MM.1S (cell line): ENCODE data around the gene HSF2BP.

ENCODE experiments used
- DNase-seq: peaks from one replicate; pipeline ENCODE4 v3.0.0-alpha.2; 2015
- H2AFZ ChIP-seq: fragments of 300-600 bp; sonication (generic); 2 replicates; pipeline ENCODE4 v1.6.0; 2016; ENCODE audit warnings: antibody characterized with exemption, low read length
- H3F3A ChIP-seq: fragments of 300-600 bp; sonication (generic); 2 replicates; pipeline ENCODE4 v1.6.1; 2016; ENCODE audit warnings: mild to moderate bottlenecking, antibody characterized with exemption, low read length, moderate library complexity, mixed read lengths; ENCODE audit not compliant: insufficient read depth
- H3K27ac ChIP-seq: fragments of 300-600 bp; sonication (generic); 2 replicates; pipeline ENCODE4 v1.5.1; 2016; ENCODE audit warnings: mild to moderate bottlenecking, low read length
- H3K27me3 ChIP-seq: fragments of 300-600 bp; sonication (generic); replicated peaks from 2 replicates; pipeline ENCODE4 v1.6.0; 2016; ENCODE audit warnings: low read length; ENCODE audit not compliant: insufficient read depth
- H3K36me3 ChIP-seq: fragments of 300-600 bp; sonication (generic); replicated peaks from 2 replicates; pipeline ENCODE4 v1.6.1; 2016; ENCODE audit warnings: mild to moderate bottlenecking, low read length, mixed read lengths; ENCODE audit not compliant: insufficient read depth
- H3K4me1 ChIP-seq: fragments of 300-600 bp; sonication (generic); 2 replicates; pipeline ENCODE4 v1.6.1; 2016; ENCODE audit warnings: low read length, mixed read lengths
- H3K4me2 ChIP-seq: fragments of 300-600 bp; sonication (generic); 2 replicates; pipeline ENCODE4 v1.6.0; 2016; ENCODE audit warnings: low read depth, low read length
- H3K4me3 ChIP-seq: fragments of 300-600 bp; sonication (generic); 2 replicates; pipeline ENCODE4 v1.5.1; 2016; ENCODE audit warnings: low read length, mixed read lengths
- H3K79me2 ChIP-seq: fragments of 300-600 bp; sonication (generic); 2 replicates; pipeline ENCODE4 v1.6.1; 2016; ENCODE audit warnings: mixed run types, low read length, mixed read lengths
- H3K9ac ChIP-seq: fragments of 300-600 bp; sonication (generic); 2 replicates; pipeline ENCODE4 v1.6.1; 2016; ENCODE audit warnings: low read length, mixed read lengths
- H3K9me2 ChIP-seq: fragments of 300-600 bp; sonication (generic); replicated peaks from 2 replicates; pipeline ENCODE4 v1.6.1; 2016; ENCODE audit warnings: mild to moderate bottlenecking, low read length, mixed read lengths; ENCODE audit not compliant: insufficient read depth
- H3K9me3 ChIP-seq: fragments of 300-600 bp; sonication (generic); replicated peaks from 2 replicates; pipeline ENCODE4 v1.6.1; 2016; ENCODE audit warnings: mild to moderate bottlenecking, low read length, mixed read lengths; ENCODE audit not compliant: insufficient read depth
- H4K20me1 ChIP-seq: fragments of 300-600 bp; sonication (generic); 2 replicates; pipeline ENCODE4 v1.6.1; 2016; ENCODE audit warnings: mild to moderate bottlenecking, low read length, moderate library complexity, mixed read lengths; ENCODE audit not compliant: insufficient read depth
- EZH2 ChIP-seq: fragments of 300-600 bp; sonication (generic); optimal IDR thresholded peaks from 2 replicates; pipeline ENCODE3; 2017; ENCODE audit warnings: low read depth, mild to moderate bottlenecking, antibody characterized with exemption, low read length, mixed read lengths
- EZH2phosphoT487 ChIP-seq: fragments of 300-600 bp; sonication (generic); IDR thresholded peaks from 2 replicates; pipeline ENCODE4 v1.6.1; 2018; ENCODE audit warnings: antibody characterized with exemption, low read length
- TF ChIP-seq, protein P1 (sequence below): fragments of 300-600 bp; sonication (generic); IDR thresholded peaks from 2 replicates; pipeline ENCODE4 v1.5.1; 2016; ENCODE audit warnings: antibody characterized with exemption, low read length, mixed read lengths

The HSF2BP gene

GRCh38 chr21:43703035-43703880, 44.0 kb upstream of the HSF2BP start:
- DNase-seq, result peak; percentile 44
- Histone ChIP-seq H3K4me1 (peaks cover 16% of the 10 kb centered on the region), H3K9me2 (no peaks in the 10 kb centered on the region), H2AFZ (no peak overlapping the region), H3K27ac (no peak overlapping the region), H3K4me3 (no peak overlapping the region; the same call in 1 of the 2 replicates), H3K9ac (no peak overlapping the region), H3K36me3 (no peaks in the 10 kb centered on the region), H3K4me2 (peak overlapping the region; percentile 27; the same call in 1 of the 2 replicates), H3K9me3 (no peaks in the 10 kb centered on the region), H3K27me3 (no peaks in the 10 kb centered on the region), H3K79me2 (no peaks in the 10 kb centered on the region), H3F3A (peaks cover 17% of the 10 kb centered on the region), H4K20me1 (no peaks in the 10 kb centered on the region)
- TF ChIP-seq EZH2, result no peak
- no peak for TF ChIP-seq EZH2phosphoT487
- TF ChIP-seq, protein P1, sequence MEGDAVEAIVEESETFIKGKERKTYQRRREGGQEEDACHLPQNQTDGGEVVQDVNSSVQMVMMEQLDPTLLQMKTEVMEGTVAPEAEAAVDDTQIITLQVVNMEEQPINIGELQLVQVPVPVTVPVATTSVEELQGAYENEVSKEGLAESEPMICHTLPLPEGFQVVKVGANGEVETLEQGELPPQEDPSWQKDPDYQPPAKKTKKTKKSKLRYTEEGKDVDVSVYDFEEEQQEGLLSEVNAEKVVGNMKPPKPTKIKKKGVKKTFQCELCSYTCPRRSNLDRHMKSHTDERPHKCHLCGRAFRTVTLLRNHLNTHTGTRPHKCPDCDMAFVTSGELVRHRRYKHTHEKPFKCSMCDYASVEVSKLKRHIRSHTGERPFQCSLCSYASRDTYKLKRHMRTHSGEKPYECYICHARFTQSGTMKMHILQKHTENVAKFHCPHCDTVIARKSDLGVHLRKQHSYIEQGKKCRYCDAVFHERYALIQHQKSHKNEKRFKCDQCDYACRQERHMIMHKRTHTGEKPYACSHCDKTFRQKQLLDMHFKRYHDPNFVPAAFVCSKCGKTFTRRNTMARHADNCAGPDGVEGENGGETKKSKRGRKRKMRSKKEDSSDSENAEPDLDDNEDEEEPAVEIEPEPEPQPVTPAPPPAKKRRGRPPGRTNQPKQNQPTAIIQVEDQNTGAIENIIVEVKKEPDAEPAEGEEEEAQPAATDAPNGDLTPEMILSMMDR, result no peak

- Histone ChIP-seq H3K4me2 (peak overlapping the region; percentile 27; the same call in 1 of the 2 replicates), H3K9ac (no peak overlapping the region), H3K9me3 (no peaks in the 10 kb centered on the region), H3F3A (peaks cover 20% of the 10 kb centered on the region), H3K9me2 (no peaks in the 10 kb centered on the region), H3K4me3 (no peak overlapping the region; the same call in 1 of the 2 replicates), H3K27me3 (no peaks in the 10 kb centered on the region), H4K20me1 (no peaks in the 10 kb centered on the region), H3K36me3 (no peaks in the 10 kb centered on the region), H3K4me1 (peaks cover 16% of the 10 kb centered on the region), H2AFZ (no peak overlapping the region), H3K79me2 (no peaks in the 10 kb centered on the region), H3K27ac (no peak overlapping the region)
- TF ChIP-seq EZH2phosphoT487 (no peak), EZH2 (no peak)
- TF ChIP-seq, protein P1, result no peak
- no peak for DNase-seq
Measured at GRCh38 chr21:43702785-43703034, 43.4 kb upstream of the HSF2BP start.

- DNase-seq, result no peak
- Histone ChIP-seq H3K9me2 (no peaks in the 10 kb centered on the region), H3F3A (peaks cover 20% of the 10 kb centered on the region), H2AFZ (no peak overlapping the region), H3K79me2 (no peaks in the 10 kb centered on the region), H3K27me3 (no peaks in the 10 kb centered on the region), H3K27ac (no peak overlapping the region), H3K9me3 (no peaks in the 10 kb centered on the region), H4K20me1 (no peaks in the 10 kb centered on the region), H3K4me1 (peaks cover 16% of the 10 kb centered on the region), H3K36me3 (no peaks in the 10 kb centered on the region), H3K9ac (no peak overlapping the region), H3K4me3 (no peak overlapping the region), H3K4me2 (peak overlapping the region; percentile 27; the same call in 1 of the 2 replicates)
- TF ChIP-seq, protein P1, result no peak
- TF ChIP-seq EZH2, result no peak
Measured at GRCh38 chr21:43701936-43702784, 42.9 kb upstream of the HSF2BP start.
